Liver (tissue), 3 donors: ENCODE results near the gene HSD3B7.
A peak's percentile ranks its signal among the peaks of the same experiment; 100 is the strongest.

ENCODE experiments used
- FOXA1 ChIP-seq: IDR thresholded peaks from 2 replicates; pipeline ENCODE4 v1.6.1; 2016; ENCODE audit warnings: antibody characterized with exemption
- FOXA2 ChIP-seq: IDR thresholded peaks from 2 replicates; pipeline ENCODE4 v1.6.1; 2016; ENCODE audit warnings: antibody characterized with exemption
- GABPA ChIP-seq, 2 donors: IDR thresholded peaks in 1 of 2; conservative IDR thresholded peaks in 1 of 2; 2 replicates each; pipeline ENCODE4 v1.6.1; 2016; ENCODE audit warnings: antibody characterized with exemption in 2 of 2, mild to moderate bottlenecking in 1 of 2, moderate library complexity in 1 of 2
- HNF4G ChIP-seq: IDR thresholded peaks from 2 replicates; pipeline ENCODE4 v1.6.1; 2016; ENCODE audit warnings: antibody characterized with exemption
- JUND ChIP-seq, 2 donors: IDR thresholded peaks; 2 replicates each; pipeline ENCODE4 v1.6.1; 2016; ENCODE audit warnings: antibody characterized with exemption in 2 of 2
- MAX ChIP-seq: IDR thresholded peaks from 2 replicates; pipeline ENCODE4 v1.6.1; 2016; ENCODE audit warnings: antibody characterized with exemption
- NR2F2 ChIP-seq: IDR thresholded peaks from 2 replicates; pipeline ENCODE4 v1.6.1; 2016; ENCODE audit warnings: antibody characterized with exemption
- RXRA ChIP-seq, 2 donors: IDR thresholded peaks; 2 replicates each; pipeline ENCODE4 v1.6.1; 2017 to 2018; ENCODE audit warnings: antibody characterized with exemption in 2 of 2, mild to moderate bottlenecking in 1 of 2
- TAF1 ChIP-seq: conservative IDR thresholded peaks from 2 replicates; pipeline ENCODE4 v1.6.1; 2016; ENCODE audit warnings: antibody characterized with exemption, mild to moderate bottlenecking
- YY1 ChIP-seq: IDR thresholded peaks from 2 replicates; pipeline ENCODE4 v1.6.1; 2016; ENCODE audit warnings: antibody characterized with exemption, mild to moderate bottlenecking
- TF ChIP-seq, protein P1 (sequence below): fragments of 150-350 bp; IDR thresholded peaks from 2 replicates; pipeline ENCODE4 v1.5.1; 2017; ENCODE audit warnings: improper control_type of control experiment, low read depth, low read length; ENCODE audit not compliant: missing input control
- TF ChIP-seq, protein P2 (sequence below): IDR thresholded peaks from 2 replicates; pipeline ENCODE4 v1.6.1; 2016; ENCODE audit warnings: antibody characterized with exemption, mild to moderate bottlenecking
- TF ChIP-seq, protein P3 (sequence below): IDR thresholded peaks from 2 replicates; pipeline ENCODE4 v1.6.1; 2016; ENCODE audit warnings: antibody characterized with exemption
- donor health status: healthy.
- donor health status: healthy.

- TF ChIP-seq YY1 (no peak), GABPA (IDR thresholded peaks at IDR 0.05 in 1 of 2, conservative IDR thresholded peaks at IDR 0.05 in 1 of 2) (no peak), NR2F2 (no peak), TAF1 (no peak), FOXA1 (no peak), JUND (IDR thresholded peaks at IDR 0.05) (no peak), MAX (no peak), FOXA2 (no peak), RXRA (IDR thresholded peaks at IDR 0.05) (peak; percentile 60 to 64), HNF4G (peak; percentile 48)
- TF ChIP-seq, protein P1, sequence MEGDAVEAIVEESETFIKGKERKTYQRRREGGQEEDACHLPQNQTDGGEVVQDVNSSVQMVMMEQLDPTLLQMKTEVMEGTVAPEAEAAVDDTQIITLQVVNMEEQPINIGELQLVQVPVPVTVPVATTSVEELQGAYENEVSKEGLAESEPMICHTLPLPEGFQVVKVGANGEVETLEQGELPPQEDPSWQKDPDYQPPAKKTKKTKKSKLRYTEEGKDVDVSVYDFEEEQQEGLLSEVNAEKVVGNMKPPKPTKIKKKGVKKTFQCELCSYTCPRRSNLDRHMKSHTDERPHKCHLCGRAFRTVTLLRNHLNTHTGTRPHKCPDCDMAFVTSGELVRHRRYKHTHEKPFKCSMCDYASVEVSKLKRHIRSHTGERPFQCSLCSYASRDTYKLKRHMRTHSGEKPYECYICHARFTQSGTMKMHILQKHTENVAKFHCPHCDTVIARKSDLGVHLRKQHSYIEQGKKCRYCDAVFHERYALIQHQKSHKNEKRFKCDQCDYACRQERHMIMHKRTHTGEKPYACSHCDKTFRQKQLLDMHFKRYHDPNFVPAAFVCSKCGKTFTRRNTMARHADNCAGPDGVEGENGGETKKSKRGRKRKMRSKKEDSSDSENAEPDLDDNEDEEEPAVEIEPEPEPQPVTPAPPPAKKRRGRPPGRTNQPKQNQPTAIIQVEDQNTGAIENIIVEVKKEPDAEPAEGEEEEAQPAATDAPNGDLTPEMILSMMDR: no peak
- TF ChIP-seq, protein P2, sequence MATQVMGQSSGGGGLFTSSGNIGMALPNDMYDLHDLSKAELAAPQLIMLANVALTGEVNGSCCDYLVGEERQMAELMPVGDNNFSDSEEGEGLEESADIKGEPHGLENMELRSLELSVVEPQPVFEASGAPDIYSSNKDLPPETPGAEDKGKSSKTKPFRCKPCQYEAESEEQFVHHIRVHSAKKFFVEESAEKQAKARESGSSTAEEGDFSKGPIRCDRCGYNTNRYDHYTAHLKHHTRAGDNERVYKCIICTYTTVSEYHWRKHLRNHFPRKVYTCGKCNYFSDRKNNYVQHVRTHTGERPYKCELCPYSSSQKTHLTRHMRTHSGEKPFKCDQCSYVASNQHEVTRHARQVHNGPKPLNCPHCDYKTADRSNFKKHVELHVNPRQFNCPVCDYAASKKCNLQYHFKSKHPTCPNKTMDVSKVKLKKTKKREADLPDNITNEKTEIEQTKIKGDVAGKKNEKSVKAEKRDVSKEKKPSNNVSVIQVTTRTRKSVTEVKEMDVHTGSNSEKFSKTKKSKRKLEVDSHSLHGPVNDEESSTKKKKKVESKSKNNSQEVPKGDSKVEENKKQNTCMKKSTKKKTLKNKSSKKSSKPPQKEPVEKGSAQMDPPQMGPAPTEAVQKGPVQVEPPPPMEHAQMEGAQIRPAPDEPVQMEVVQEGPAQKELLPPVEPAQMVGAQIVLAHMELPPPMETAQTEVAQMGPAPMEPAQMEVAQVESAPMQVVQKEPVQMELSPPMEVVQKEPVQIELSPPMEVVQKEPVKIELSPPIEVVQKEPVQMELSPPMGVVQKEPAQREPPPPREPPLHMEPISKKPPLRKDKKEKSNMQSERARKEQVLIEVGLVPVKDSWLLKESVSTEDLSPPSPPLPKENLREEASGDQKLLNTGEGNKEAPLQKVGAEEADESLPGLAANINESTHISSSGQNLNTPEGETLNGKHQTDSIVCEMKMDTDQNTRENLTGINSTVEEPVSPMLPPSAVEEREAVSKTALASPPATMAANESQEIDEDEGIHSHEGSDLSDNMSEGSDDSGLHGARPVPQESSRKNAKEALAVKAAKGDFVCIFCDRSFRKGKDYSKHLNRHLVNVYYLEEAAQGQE: no peak
- TF ChIP-seq, protein P3, sequence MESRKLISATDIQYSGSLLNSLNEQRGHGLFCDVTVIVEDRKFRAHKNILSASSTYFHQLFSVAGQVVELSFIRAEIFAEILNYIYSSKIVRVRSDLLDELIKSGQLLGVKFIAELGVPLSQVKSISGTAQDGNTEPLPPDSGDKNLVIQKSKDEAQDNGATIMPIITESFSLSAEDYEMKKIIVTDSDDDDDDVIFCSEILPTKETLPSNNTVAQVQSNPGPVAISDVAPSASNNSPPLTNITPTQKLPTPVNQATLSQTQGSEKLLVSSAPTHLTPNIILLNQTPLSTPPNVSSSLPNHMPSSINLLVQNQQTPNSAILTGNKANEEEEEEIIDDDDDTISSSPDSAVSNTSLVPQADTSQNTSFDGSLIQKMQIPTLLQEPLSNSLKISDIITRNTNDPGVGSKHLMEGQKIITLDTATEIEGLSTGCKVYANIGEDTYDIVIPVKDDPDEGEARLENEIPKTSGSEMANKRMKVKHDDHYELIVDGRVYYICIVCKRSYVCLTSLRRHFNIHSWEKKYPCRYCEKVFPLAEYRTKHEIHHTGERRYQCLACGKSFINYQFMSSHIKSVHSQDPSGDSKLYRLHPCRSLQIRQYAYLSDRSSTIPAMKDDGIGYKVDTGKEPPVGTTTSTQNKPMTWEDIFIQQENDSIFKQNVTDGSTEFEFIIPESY: no peak
Measured at GRCh38 chr16:30954993-30955392, 30.0 kb upstream of the HSD3B7 start.
